Activated naive CD8-positive, alpha-beta T cell (primary cell): ENCODE measurements around the gene PAH.

ENCODE experiments used
- H3K27ac Mint-ChIP-seq: one replicate; pipeline ENCODE4 v1.8.0; 2021; ENCODE audit warnings: mixed read lengths
- H3K27me3 Mint-ChIP-seq: one replicate; pipeline ENCODE4 v1.8.0; 2021; ENCODE audit warnings: mixed read lengths
- H3K36me3 Mint-ChIP-seq: one replicate; pipeline ENCODE4 v1.8.0; 2021; ENCODE audit warnings: mixed read lengths
- H3K4me1 Mint-ChIP-seq: one replicate; pipeline ENCODE4 v1.8.0; 2021; ENCODE audit warnings: low read depth, mixed read lengths
- H3K4me3 Mint-ChIP-seq: one replicate; pipeline ENCODE4 v1.8.0; 2021; ENCODE audit warnings: mild to moderate bottlenecking, mixed read lengths
- H3K9me3 Mint-ChIP-seq: one replicate; pipeline ENCODE4 v1.8.0; 2021; ENCODE audit warnings: low read depth, mixed read lengths

PAH gene

GRCh38 chr12:102797528-102797927 is 119.5 kb downstream of the PAH start:
- no peaks in the 10 kb centered on the region for H3K4me1 Mint-ChIP-seq
- no peaks in the 10 kb centered on the region for H3K36me3 Mint-ChIP-seq
- H3K4me3 Mint-ChIP-seq, result no peak overlapping the region
- H3K9me3 Mint-ChIP-seq, result no peaks in the 10 kb centered on the region
- H3K27ac Mint-ChIP-seq, result no peak overlapping the region
- peaks cover 2% of the 10 kb centered on the region for H3K27me3 Mint-ChIP-seq

GRCh38 chr12:102793921-102794320 is 123.1 kb downstream of the PAH start:
- H3K4me3 Mint-ChIP-seq, result no peak overlapping the region
- H3K27ac Mint-ChIP-seq, result no peak overlapping the region
- no peaks in the 10 kb centered on the region for H3K4me1 Mint-ChIP-seq
- no peaks in the 10 kb centered on the region for H3K9me3 Mint-ChIP-seq
- H3K27me3 Mint-ChIP-seq, result peaks cover 4% of the 10 kb centered on the region
- H3K36me3 Mint-ChIP-seq, result no peaks in the 10 kb centered on the region
